H9 (cell line): ENCODE results near the gene SIGLEC7. TPM values are rescaled to one million over a fixed set of nuclear protein-coding genes. Genes with fewer than 3 reads are reported as not detected.

Experiments
- DNase-seq: peaks from one replicate; pipeline ENCODE4 v3.0.0-alpha.2; 2017
- H2AFZ ChIP-seq: one replicate; pipeline ENCODE4 v1.6.1; 2013; ENCODE audit warnings: mild to moderate bottlenecking, low read length, control low read depth, moderate library complexity
- H2AK5ac ChIP-seq: 2 replicates; pipeline ENCODE4 v1.6.1; 2013; ENCODE audit warnings: low read length, control low read depth, mixed read lengths; ENCODE audit not compliant: insufficient read length
- H2BK120ac ChIP-seq: one replicate; pipeline ENCODE4 v1.6.1; 2013; ENCODE audit warnings: low read depth, mild to moderate bottlenecking, low read length, control low read depth, inconsistent platforms; ENCODE audit not compliant: poor library complexity, severe bottlenecking
- H2BK12ac ChIP-seq: 2 replicates; pipeline ENCODE4 v1.6.1; 2013; ENCODE audit warnings: low read length, control low read depth, mixed read lengths, low read depth; ENCODE audit not compliant: insufficient read length
- H2BK15ac ChIP-seq: 2 replicates; pipeline ENCODE4 v1.6.1; 2013; ENCODE audit warnings: low read depth, low read length, control low read depth
- H2BK20ac ChIP-seq: one replicate; pipeline ENCODE4 v1.6.1; 2013; ENCODE audit warnings: low read depth, mild to moderate bottlenecking, low read length, control low read depth, inconsistent platforms; ENCODE audit not compliant: poor library complexity, severe bottlenecking
- H2BK5ac ChIP-seq: 2 replicates; pipeline ENCODE4 v1.6.1; 2013; ENCODE audit warnings: low read length, control low read depth, mixed read lengths; ENCODE audit not compliant: insufficient read length
- H3K14ac ChIP-seq: 2 replicates; pipeline ENCODE4 v1.6.1; 2013; ENCODE audit warnings: low read length, control low read depth; ENCODE audit not compliant: insufficient read depth
- H3K18ac ChIP-seq: 2 replicates; pipeline ENCODE4 v1.6.1; 2013; ENCODE audit warnings: low read depth, mild to moderate bottlenecking, mixed read lengths, low read length, control low read depth; ENCODE audit not compliant: insufficient read length
- H3K23ac ChIP-seq: 2 replicates; pipeline ENCODE4 v1.6.1; 2013; ENCODE audit warnings: low read length, control low read depth, mixed read lengths, low read depth; ENCODE audit not compliant: insufficient read length
- H3K23me2 ChIP-seq: 2 replicates; pipeline ENCODE4 v1.6.1; 2013; ENCODE audit warnings: low read depth, mild to moderate bottlenecking, mixed read lengths, low read length, control low read depth; ENCODE audit not compliant: insufficient read length, poor library complexity, severe bottlenecking
- H3K27ac ChIP-seq: 2 replicates; pipeline ENCODE4 v1.5.1; 2013; ENCODE audit warnings: low read length, control low read depth, mixed read lengths, low read depth; ENCODE audit not compliant: insufficient read length
- H3K27me3 ChIP-seq: 2 replicates; pipeline ENCODE4 v1.6.1; 2013; ENCODE audit warnings: low read length, control low read depth, inconsistent platforms; ENCODE audit not compliant: insufficient read depth
- H3K4ac ChIP-seq: 2 replicates; pipeline ENCODE4 v1.6.1; 2013; ENCODE audit warnings: low read depth, mild to moderate bottlenecking, control low read depth, inconsistent platforms, low read length, moderate library complexity
- H3K4me1 ChIP-seq: 2 replicates; pipeline ENCODE4 v1.6.1; 2013; ENCODE audit warnings: low read length, control low read depth, inconsistent platforms; ENCODE audit not compliant: insufficient read depth
- H3K4me2 ChIP-seq: 2 replicates; pipeline ENCODE4 v1.6.1; 2013; ENCODE audit warnings: low read length, control low read depth, mixed read lengths; ENCODE audit not compliant: insufficient read length, insufficient read depth
- H3K56ac ChIP-seq: 2 replicates; pipeline ENCODE4 v1.6.1; 2013; ENCODE audit warnings: low read depth, mild to moderate bottlenecking, mixed read lengths, low read length, control low read depth; ENCODE audit not compliant: insufficient read length
- H3K79me1 ChIP-seq: 2 replicates; pipeline ENCODE4 v1.6.1; 2013; ENCODE audit warnings: low read depth, mild to moderate bottlenecking, moderate library complexity, low read length, control low read depth, inconsistent platforms; ENCODE audit not compliant: insufficient read depth, poor library complexity, severe bottlenecking
- H3K79me2 ChIP-seq: 2 replicates; pipeline ENCODE4 v1.6.1; 2013; ENCODE audit warnings: low read length, control low read depth, inconsistent platforms; ENCODE audit not compliant: insufficient read depth
- H3K9ac ChIP-seq: 2 replicates; pipeline ENCODE4 v1.6.1; 2013; ENCODE audit warnings: low read length, control low read depth, mixed read lengths; ENCODE audit not compliant: insufficient read length; ENCODE audit errors: extremely low read depth
- H3K9me3 ChIP-seq: one replicate; pipeline ENCODE4 v1.6.1; 2013; ENCODE audit warnings: low read depth, low read length, inconsistent platforms; ENCODE audit not compliant: control insufficient read depth
- H3T11ph ChIP-seq: one replicate; pipeline ENCODE4 v1.6.1; 2013; ENCODE audit warnings: mild to moderate bottlenecking, low read length, control low read depth, inconsistent platforms
- H4K20me1 ChIP-seq: one replicate; pipeline ENCODE4 v1.6.1; 2013; ENCODE audit not compliant: control insufficient read depth, insufficient read length, insufficient read depth
- H4K5ac ChIP-seq: 2 replicates; pipeline ENCODE4 v1.6.1; 2013; ENCODE audit warnings: low read depth, mild to moderate bottlenecking, mixed read lengths, low read length, control low read depth; ENCODE audit not compliant: insufficient read length
- H4K8ac ChIP-seq: replicated peaks from 2 replicates; pipeline ENCODE4 v1.6.1; 2013; ENCODE audit warnings: low read length, control low read depth, mixed read lengths, low read depth; ENCODE audit not compliant: insufficient read length
- H4K91ac ChIP-seq: 2 replicates; pipeline ENCODE4 v1.6.1; 2013; ENCODE audit warnings: low read depth, mild to moderate bottlenecking, moderate library complexity, mixed read lengths, low read length, control low read depth; ENCODE audit not compliant: insufficient read length
- H3K27ac Mint-ChIP-seq, 3 experiments: 2 replicates in 2 of 3; 3 replicates in 1 of 3; pipeline ENCODE4 v1.8.0; 2020 to 2021; ENCODE audit warnings: mixed read lengths in 3 of 3, mild to moderate bottlenecking in 1 of 3, moderate library complexity in 1 of 3
- H3K27me3 Mint-ChIP-seq: 2 replicates; pipeline ENCODE4 v1.8.0; 2021; ENCODE audit warnings: low read depth, mild to moderate bottlenecking, moderate library complexity, mixed read lengths
- H3K36me3 Mint-ChIP-seq, 3 experiments: 2 replicates in 2 of 3; 3 replicates in 1 of 3; pipeline ENCODE4 v1.8.0; 2020 to 2021; ENCODE audit warnings: low read depth in 3 of 3, mixed read lengths in 3 of 3; ENCODE audit not compliant: insufficient read depth in 1 of 3
- H3K4me1 Mint-ChIP-seq, 2 experiments: 2 replicates each; pipeline ENCODE4 v1.8.0; 2020; ENCODE audit warnings: mixed read lengths in 2 of 2
- H3K4me3 Mint-ChIP-seq, 2 experiments: 2 replicates in 1 of 2; 3 replicates in 1 of 2; pipeline ENCODE4 v1.8.0; 2020 to 2021; ENCODE audit warnings: mild to moderate bottlenecking in 2 of 2, mixed read lengths in 2 of 2, moderate library complexity in 1 of 2
- H3K9me3 Mint-ChIP-seq, 2 experiments: 2 replicates in 1 of 2; 3 replicates in 1 of 2; pipeline ENCODE4 v1.8.0; 2020; ENCODE audit warnings: mild to moderate bottlenecking in 2 of 2, mixed read lengths in 2 of 2, moderate library complexity in 1 of 2
- WGBS: extraction: QIAGEN DNeasy Blood & Tissue Kit; methylation state at CpG from one replicate; pipeline ENCODE4 v1.1.7; 2013; ENCODE audit warnings: missing lambda C conversion rate, low lambda C conversion rate, mixed read lengths; ENCODE audit not compliant: insufficient read length; ENCODE audit errors: extremely low coverage; 5-methylcytosine and 5-hydroxymethylcytosine counted together
- total RNA-seq: library from RNA; stranded (reverse); gene quantifications from 2 replicates; pipeline ENCODE4 v1.2.1, GENCODE V29; 2021
- TF ChIP-seq, protein P1 (sequence below): fragments of 200-600 bp; sonication (generic); conservative IDR thresholded peaks from 3 replicates; pipeline ENCODE4 v1.8.0; 2021; ENCODE audit warnings: antibody characterized with exemption, mild to moderate bottlenecking

SIGLEC7 gene
- total RNA-seq, 1 experiment from 2014 or later, result not detected

DNA sequence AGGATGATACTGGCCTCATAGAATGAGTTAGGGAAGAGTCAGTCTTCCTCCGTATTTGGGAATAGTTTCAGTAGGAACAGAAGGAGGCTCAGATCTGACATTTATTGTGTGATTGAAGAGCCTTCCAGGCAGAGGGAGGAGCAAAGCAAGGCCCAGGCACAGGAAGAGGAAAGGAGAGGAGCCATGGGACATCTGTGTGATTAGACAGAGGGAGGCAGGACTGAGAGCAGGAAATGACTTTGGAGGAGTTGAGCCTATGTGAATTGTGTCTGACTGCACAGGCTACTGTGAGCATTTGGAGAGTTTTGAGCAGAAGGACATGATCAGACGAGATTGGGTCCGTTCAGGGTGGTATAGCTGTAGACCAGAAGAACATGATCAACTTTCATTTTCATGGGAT is 8.5 kb downstream of the SIGLEC7 start:
- no peak overlapping the region for H3K56ac ChIP-seq
- no peak overlapping the region for H3K18ac ChIP-seq
- H3K23ac ChIP-seq, result no peak overlapping the region
- no peaks in the 10 kb centered on the region for H3K79me2 ChIP-seq
- no peak overlapping the region for H3K9ac ChIP-seq
- no peak overlapping the region for H2BK20ac ChIP-seq
- Mint-ChIP-seq H3K36me3 (no peaks in the 10 kb centered on the region), H3K27me3 (peaks cover 20% of the 10 kb centered on the region), H3K27ac (no peak overlapping the region), H3K4me3 (no peak overlapping the region), H3K9me3 (no peaks in the 10 kb centered on the region; a peak in 2 of 5 replicates), H3K4me1 (0 out of 4 replicates have a peak, but pooled peaks cover 0 to 3% of the 10 kb centered on the region in 2 experiments)
- no peak overlapping the region for H2AFZ ChIP-seq
- H3K27ac ChIP-seq, result no peak overlapping the region
- no peaks in the 10 kb centered on the region for H3K9me3 ChIP-seq
- H4K91ac ChIP-seq, result no peak overlapping the region
- no peaks in the 10 kb centered on the region for H3K27me3 ChIP-seq
- H3K4me2 ChIP-seq, result no peak overlapping the region
- no peak for DNase-seq
- no peaks in the 10 kb centered on the region for H3K79me1 ChIP-seq
- no peak overlapping the region for H3T11ph ChIP-seq
- H3K23me2 ChIP-seq, result no peaks in the 10 kb centered on the region
- no peak overlapping the region for H2BK12ac ChIP-seq
- TF ChIP-seq, protein P1, sequence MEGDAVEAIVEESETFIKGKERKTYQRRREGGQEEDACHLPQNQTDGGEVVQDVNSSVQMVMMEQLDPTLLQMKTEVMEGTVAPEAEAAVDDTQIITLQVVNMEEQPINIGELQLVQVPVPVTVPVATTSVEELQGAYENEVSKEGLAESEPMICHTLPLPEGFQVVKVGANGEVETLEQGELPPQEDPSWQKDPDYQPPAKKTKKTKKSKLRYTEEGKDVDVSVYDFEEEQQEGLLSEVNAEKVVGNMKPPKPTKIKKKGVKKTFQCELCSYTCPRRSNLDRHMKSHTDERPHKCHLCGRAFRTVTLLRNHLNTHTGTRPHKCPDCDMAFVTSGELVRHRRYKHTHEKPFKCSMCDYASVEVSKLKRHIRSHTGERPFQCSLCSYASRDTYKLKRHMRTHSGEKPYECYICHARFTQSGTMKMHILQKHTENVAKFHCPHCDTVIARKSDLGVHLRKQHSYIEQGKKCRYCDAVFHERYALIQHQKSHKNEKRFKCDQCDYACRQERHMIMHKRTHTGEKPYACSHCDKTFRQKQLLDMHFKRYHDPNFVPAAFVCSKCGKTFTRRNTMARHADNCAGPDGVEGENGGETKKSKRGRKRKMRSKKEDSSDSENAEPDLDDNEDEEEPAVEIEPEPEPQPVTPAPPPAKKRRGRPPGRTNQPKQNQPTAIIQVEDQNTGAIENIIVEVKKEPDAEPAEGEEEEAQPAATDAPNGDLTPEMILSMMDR, result no peak
- H3K4me1 ChIP-seq, result no peaks in the 10 kb centered on the region
- WGBS, result no CpG with 5 or more reads among the region's 3 CpGs
- no peak overlapping the region for H2BK5ac ChIP-seq
- H4K20me1 ChIP-seq, result no peaks in the 10 kb centered on the region
- no peak overlapping the region for H2BK15ac ChIP-seq
- no peak overlapping the region for H3K14ac ChIP-seq
- no peak overlapping the region for H3K4ac ChIP-seq
- no peak overlapping the region for H4K8ac ChIP-seq
- H2AK5ac ChIP-seq, result no peak overlapping the region
- no peak overlapping the region for H2BK120ac ChIP-seq
- H4K5ac ChIP-seq, result no peak overlapping the region
